ENCODE results near the gene LRRC49.

GRCh38 chr15:70857562-70858285 is 34.9 kb upstream of the LRRC49 start:
- TF ChIP-seq CTCF (IDR thresholded peaks at IDR 0.05), result no peak
- TF ChIP-seq POLR2A (IDR thresholded peaks at IDR 0.05; ENCODE audit: low read depth), result no peak

Data from esophagus muscularis mucosa (tissue), 3 donors.